Measurements from ENCODE around the gene AGRN. TPM values are rescaled to one million over a fixed set of nuclear protein-coding genes. Genes with fewer than 3 reads are reported as not detected.

The AGRN gene
- total RNA-seq, 1 donor: 95.9 TPM

DNA sequence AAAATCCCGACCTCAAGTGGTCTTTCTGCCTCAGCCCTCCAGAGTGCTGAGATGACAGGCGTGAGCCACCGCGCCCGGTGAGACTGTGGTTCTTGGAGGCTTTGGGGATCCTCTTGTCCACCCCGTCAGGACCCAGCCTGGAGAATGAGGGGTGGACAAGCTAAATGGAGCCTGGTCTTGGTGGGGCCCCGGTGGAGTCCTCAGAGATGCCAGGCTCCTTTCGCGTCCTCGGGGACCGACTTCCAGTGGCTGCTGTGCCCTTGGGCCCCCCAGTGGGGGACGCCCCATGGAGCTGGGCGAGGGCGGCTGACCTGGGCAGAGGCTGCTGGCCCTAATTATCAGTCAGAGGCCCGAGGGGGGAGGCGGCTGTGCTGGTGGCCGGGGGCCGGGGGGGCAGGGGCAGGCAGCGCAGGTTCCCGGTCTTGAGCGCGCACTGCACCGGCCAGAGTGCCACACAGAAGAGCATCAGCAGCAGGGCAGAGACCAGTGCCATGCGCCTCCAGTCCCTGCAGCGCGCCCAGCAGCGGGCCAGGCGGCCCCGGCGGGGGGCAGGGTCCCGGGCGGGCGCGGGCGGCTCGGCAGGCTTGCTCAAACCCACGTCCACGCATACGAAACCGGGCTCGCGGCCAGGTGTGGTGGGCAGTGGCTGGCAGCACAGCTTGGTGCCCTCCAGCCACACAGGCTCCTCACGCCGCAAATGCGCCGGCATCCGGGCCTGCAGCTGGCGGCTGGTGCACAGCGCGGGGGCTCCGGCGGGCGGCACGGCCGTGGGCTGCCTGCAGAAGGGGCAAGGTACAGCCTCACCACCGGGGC, 51.8 kb downstream of the AGRN start:
- TF ChIP-seq, protein P1, sequence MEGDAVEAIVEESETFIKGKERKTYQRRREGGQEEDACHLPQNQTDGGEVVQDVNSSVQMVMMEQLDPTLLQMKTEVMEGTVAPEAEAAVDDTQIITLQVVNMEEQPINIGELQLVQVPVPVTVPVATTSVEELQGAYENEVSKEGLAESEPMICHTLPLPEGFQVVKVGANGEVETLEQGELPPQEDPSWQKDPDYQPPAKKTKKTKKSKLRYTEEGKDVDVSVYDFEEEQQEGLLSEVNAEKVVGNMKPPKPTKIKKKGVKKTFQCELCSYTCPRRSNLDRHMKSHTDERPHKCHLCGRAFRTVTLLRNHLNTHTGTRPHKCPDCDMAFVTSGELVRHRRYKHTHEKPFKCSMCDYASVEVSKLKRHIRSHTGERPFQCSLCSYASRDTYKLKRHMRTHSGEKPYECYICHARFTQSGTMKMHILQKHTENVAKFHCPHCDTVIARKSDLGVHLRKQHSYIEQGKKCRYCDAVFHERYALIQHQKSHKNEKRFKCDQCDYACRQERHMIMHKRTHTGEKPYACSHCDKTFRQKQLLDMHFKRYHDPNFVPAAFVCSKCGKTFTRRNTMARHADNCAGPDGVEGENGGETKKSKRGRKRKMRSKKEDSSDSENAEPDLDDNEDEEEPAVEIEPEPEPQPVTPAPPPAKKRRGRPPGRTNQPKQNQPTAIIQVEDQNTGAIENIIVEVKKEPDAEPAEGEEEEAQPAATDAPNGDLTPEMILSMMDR (IDR thresholded peaks at IDR 0.05; ENCODE audit: insufficient read depth, low read depth, low read length): no peak
- DNase-seq (ENCODE audit: low read depth): no peak
- H3K4me3 ChIP-seq (ENCODE audit: low read depth, low read length): no peak overlapping the region

DNA sequence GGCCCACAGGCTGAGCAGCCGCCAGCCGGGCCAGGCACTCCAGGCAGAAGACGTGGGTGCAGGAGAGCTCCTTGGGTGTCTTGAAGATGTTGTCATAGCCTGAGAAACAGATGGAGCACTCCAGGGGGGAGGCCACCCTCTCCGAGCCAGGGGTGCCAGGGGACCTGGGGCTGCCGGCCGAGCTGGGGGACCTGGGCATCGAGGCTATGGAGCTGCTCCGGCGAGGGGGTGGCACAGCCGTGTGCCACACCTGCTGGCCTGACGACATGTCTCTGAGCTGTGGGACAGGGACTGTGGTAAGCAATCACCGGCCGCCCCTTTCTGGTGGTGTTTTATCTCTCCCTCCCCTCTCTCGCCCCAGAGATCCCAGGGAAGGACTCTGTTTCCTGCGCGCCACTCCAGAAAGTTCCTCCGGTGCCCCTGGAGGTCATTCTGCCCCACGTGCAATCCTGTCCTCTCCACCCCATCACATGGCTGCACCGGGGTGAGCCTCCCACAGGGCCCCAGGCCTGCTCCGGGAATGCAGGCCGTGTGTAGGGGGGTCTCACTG, 52.5 kb downstream of the AGRN start:
- DNase-seq (ENCODE audit: low read depth): no peak
- no peak overlapping the region for H3K4me3 ChIP-seq (ENCODE audit: low read depth, low read length)
- TF ChIP-seq, protein P1 (IDR thresholded peaks at IDR 0.05; ENCODE audit: insufficient read depth, low read depth, low read length): no peak

DNA sequence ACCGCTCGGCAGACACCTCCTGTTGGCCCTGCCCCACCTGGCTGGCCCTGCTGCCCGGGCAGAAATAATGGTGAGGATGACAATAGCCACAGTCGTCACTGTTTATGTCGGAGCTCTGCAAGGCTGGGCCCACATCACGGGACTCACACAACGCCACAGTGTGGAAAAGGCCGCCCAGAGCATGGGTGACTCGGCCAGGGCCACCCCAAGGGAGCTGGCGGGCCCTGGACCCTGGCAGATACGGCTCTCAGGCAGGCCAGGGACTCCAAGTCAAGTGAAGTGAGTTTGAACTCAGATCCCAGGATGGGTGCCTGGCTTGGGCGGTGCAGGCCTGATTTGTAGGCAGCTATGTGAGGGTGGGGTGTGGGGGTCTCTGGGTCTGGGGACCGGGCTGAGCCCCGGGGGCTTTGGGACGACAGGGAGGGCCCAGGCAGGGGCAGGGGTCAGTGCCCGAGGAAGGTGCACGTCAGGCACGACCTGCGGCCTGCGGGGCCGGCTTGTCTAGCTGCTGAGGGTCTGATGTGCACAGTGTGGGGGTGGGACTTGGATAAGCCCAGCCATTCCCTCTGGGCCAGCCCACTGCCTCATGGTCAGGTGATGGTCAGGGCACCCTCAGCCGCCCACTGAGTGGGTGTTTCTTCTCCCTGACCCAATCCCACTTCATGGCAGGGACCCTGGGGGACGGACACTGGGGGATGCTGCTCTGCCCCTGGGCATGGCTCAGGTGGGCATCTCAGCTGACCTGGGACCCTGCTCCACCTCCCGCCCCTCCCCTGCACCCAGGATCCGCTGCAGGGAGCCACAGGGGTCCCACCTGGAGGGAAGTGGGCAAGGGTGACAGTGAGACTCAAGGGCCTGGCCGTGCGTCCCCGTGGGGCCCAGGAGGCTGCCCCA, 53.2 kb downstream of the AGRN start:
- no peak overlapping the region for H3K4me3 ChIP-seq (ENCODE audit: low read depth, low read length)
- no peak for DNase-seq (ENCODE audit: low read depth)
- TF ChIP-seq, protein P1 (IDR thresholded peaks at IDR 0.05; ENCODE audit: insufficient read depth, low read depth, low read length): no peak

DNA sequence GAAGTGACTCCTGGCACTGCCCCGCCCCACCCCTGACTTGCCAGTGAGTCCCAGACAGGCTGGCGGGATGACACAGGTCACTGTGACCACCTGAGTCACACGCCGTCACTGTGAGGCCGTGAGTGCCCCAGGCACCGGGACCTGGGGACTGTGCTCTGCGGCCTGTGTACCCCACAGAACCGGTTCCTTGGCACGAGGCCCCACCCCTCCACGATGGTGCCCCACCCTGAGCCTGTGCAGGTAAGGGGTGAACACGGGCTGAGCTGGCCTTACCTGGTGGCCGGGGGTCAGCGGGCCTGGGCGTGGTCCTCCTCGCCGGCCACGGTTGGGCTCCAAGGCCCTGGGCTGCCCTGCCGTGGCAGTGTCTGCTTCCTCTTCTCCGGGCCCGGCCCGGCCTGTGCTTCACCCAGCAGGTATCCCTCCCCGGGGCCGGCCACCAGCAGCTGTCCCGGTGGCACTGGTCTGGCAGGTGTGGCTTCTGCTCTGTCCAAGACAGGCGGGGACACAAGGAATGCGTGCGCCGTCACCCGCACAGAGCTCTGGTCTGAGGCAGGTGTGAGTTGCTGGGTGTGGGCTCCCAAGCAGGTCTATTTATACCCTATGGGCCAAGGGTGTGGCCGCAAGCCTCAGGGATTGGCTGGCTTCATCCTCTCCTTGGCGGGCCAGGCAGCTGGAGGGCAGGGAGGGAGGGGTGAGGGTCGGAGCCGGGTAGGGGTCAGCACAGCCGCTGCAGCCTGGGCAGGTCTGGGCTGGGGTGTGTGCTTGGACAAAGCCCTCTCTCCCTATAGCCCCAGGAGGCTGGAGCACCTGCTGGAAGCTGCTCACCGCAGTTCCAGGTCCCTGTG, 54.0 kb downstream of the AGRN start, which contains the start of gene RNF223:
RNF223 (minus strand) TSS at position 564 of the 845 bp plus-strand sequence. CDS start 1,740 bp downstream, outside the sequence.
- no peak within 1 kb of the TSS for H3K4me3 ChIP-seq (ENCODE audit: low read depth, low read length)
- no peak for DNase-seq (ENCODE audit: low read depth)
- TF ChIP-seq, protein P1 (IDR thresholded peaks at IDR 0.05; ENCODE audit: insufficient read depth, low read depth, low read length): no peak

DNA sequence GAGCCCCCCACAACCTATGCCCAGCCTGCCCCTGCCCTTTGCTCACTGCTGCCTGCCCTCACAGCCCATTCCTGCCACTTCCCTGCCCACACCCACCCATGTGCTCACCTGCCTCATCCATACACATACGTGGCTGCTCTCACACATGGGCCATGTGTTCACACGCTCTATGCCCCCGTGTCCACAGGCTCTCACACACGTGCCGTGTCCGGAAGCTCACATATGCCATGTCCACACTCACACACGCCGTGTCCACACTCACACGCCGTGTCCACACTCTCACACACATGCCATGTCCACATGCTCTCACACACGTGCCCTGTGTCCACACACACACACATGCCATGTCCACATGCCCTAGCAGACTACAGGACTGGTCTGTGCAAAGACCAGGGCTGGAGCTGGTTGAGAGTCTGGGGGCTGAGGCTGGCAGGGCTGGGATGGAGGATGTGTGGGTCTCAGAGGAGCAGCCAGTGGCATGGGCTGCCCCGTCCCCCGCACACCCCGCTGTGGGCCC, 54.8 kb downstream of the AGRN start:
- DNase-seq (ENCODE audit: low read depth): no peak
- no peak overlapping the region for H3K4me3 ChIP-seq (ENCODE audit: low read depth, low read length)
- TF ChIP-seq, protein P1 (IDR thresholded peaks at IDR 0.05; ENCODE audit: insufficient read depth, low read depth, low read length): no peak

All from fibroblast of villous mesenchyme (primary cell).